GM21737 (cell line): ENCODE results near the gene CD80.
"Not testable (repeated sequence)": the region's sequence is repeated elsewhere in the genome, so short reads cannot be mapped to it uniquely, and the experiment has no call there.

ENCODE experiments used
- ATAC-seq: cut with Tn5 transposase; IDR thresholded peaks from one replicate; pipeline ENCODE4 v1.9.1; 2021; ENCODE audit warnings: mild to moderate bottlenecking, moderate library complexity; ENCODE audit not compliant: unreplicated experiment

The CD80 gene

GRCh38 chr3:119559441-119559963, at the start of gene CD80:
CD80 (minus strand) TSS chr3:119559614; CDS start chr3:119557728, 1,886 bp downstream.
- peak; percentile 41 for ATAC-seq

- no peak for ATAC-seq
Observed at GRCh38 chr3:119608405-119609000, 49.1 kb upstream of the CD80 start.

GRCh38 chr3:119604878-119605277, 45.5 kb upstream of the CD80 start:
- ATAC-seq: no peak

GRCh38 chr3:119602676-119603075, 43.3 kb upstream of the CD80 start:
- ATAC-seq: no peak

GRCh38 chr3:119601154-119601553, 41.7 kb upstream of the CD80 start:
- ATAC-seq: no peak

GRCh38 chr3:119600732-119601131, 41.3 kb upstream of the CD80 start:
- peak; percentile 47 for ATAC-seq

- ATAC-seq: no peak
Observed at GRCh38 chr3:119599558-119600174, 40.3 kb upstream of the CD80 start.

- ATAC-seq: peak; percentile 44
Observed at GRCh38 chr3:119598410-119599098, 39.1 kb upstream of the CD80 start.

- no peak for ATAC-seq
Observed at GRCh38 chr3:119597548-119598288, 38.3 kb upstream of the CD80 start, which contains the start of gene PLA1A. PLA1A (plus strand) TSS chr3:119597885; CDS start chr3:119597914, 29 bp downstream.

GRCh38 chr3:119596398-119596797, 37.0 kb upstream of the CD80 start:
- ATAC-seq: no peak

GRCh38 chr3:119595639-119596334, 36.4 kb upstream of the CD80 start:
- ATAC-seq: no peak

GRCh38 chr3:119594929-119595328, 35.5 kb upstream of the CD80 start:
- ATAC-seq: not testable (repeated sequence)

GRCh38 chr3:119594066-119594465, 34.7 kb upstream of the CD80 start:
- ATAC-seq: no peak

GRCh38 chr3:119592861-119593260, 33.4 kb upstream of the CD80 start:
- no peak for ATAC-seq

- ATAC-seq: no peak
Observed at GRCh38 chr3:119590706-119591105, 31.3 kb upstream of the CD80 start.

- ATAC-seq: no peak
Observed at GRCh38 chr3:119589102-119589773, 29.8 kb upstream of the CD80 start.

- no peak for ATAC-seq
Observed at GRCh38 chr3:119588112-119588511, 28.7 kb upstream of the CD80 start.

GRCh38 chr3:119586733-119587172, 27.3 kb upstream of the CD80 start:
- ATAC-seq: no peak

GRCh38 chr3:119585856-119586570, 26.6 kb upstream of the CD80 start:
- ATAC-seq: no peak
